Measurements from ENCODE around the gene PLEKHA5.

Gene PLEKHA5

DNA sequence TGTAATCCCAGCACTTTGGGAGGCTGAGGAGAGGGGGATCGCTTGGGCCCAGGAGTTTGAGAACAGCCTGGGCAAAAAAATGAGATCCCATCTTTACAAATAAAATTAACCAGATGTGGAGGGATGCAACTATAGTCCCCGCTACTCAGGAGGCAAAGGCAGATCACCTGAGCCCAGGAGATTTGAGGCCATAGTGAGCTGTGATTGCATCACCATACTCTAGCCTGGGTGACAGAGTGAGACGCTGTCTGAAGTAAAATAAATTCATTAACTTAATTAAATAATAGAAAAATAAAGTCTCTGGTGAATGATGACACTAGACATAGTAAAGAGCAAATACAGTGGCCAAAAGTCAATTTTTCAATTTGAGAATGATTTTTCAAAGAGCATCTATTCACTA, 16.1 kb upstream of the PLEKHA5 start:
- in situ Hi-C loops (cut with MboI; ENCODE audit: low sequenced_read_pairs, unreplicated experiment): no loop called here
- TF ChIP-seq CTCF (IDR thresholded peaks at IDR 0.05; ENCODE audit: borderline replicate concordance, control extremely low read depth, extremely low read depth, insufficient read depth, missing control alignments): no peak
- DNase-seq (ENCODE audit: low spot score): no peak

DNA sequence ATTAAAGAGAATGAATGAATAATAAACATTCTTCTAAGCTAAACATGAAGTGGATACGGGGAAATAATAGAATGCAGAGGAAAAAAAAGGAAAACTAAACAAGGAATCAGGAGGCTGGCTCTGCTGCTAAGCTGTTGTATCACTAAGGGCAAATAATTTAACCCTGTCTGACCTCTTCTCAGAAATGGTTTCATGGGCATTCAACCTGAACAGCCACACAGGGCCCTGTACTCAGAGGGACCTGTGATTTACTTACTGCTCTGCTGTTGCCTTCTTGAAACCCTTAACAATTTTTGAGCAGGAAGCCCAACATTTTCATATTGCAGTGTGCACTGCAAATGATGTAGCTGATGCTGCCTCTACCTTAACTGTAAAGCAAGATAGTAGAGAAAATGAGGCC, 14.2 kb upstream of the PLEKHA5 start:
- no peak for DNase-seq (ENCODE audit: low spot score)
- in situ Hi-C loops (cut with MboI; ENCODE audit: low sequenced_read_pairs, unreplicated experiment): no loop called here
- no peak for TF ChIP-seq CTCF (IDR thresholded peaks at IDR 0.05; ENCODE audit: borderline replicate concordance, control extremely low read depth, extremely low read depth, insufficient read depth, missing control alignments)

- DNase-seq (ENCODE audit: low spot score): no peak
- in situ Hi-C loops (cut with MboI; ENCODE audit: low sequenced_read_pairs, unreplicated experiment): no loop called here
- no peak for TF ChIP-seq CTCF (IDR thresholded peaks at IDR 0.05; ENCODE audit: borderline replicate concordance, control extremely low read depth, extremely low read depth, insufficient read depth, missing control alignments)
These were observed 10.1 kb upstream of the PLEKHA5 start for GRCh38 chr12:19119440-19119839.

DNA sequence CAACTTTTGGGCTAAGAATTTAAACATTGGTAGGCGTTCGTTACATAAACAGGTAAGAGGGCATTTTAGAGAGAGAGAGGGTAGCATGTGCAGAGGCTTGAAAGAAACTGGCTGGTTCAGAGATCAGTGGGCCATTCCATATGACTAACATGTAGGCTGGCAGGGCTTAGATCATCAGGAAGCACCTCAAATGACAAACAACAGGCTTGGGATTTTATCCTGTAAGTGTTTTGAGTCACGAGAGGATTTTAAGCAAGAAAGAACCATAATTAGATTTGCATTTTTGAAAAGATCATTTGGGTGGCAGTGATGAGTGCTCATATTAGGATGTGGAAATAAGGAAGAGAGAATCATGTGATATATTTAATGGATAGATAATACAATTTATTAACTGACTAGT, 8.7 kb upstream of the PLEKHA5 start:
- DNase-seq (ENCODE audit: low spot score): no peak
- in situ Hi-C loops (cut with MboI; ENCODE audit: low sequenced_read_pairs, unreplicated experiment): no loop called here

GRCh38 chr12:19121449-19122018, 8.0 kb upstream of the PLEKHA5 start:
- DNase-seq (ENCODE audit: low spot score): no peak
- in situ Hi-C loops (cut with MboI; ENCODE audit: low sequenced_read_pairs, unreplicated experiment): no loop called here
- TF ChIP-seq CTCF (IDR thresholded peaks at IDR 0.05; ENCODE audit: borderline replicate concordance, control extremely low read depth, extremely low read depth, insufficient read depth, missing control alignments): no peak

More for the DNA sequence above, 8.7 kb upstream of the PLEKHA5 start:
- no peak for TF ChIP-seq CTCF (IDR thresholded peaks at IDR 0.05; ENCODE audit: borderline replicate concordance, control extremely low read depth, extremely low read depth, insufficient read depth, missing control alignments)

GRCh38 chr12:19125325-19125724, 4.2 kb upstream of the PLEKHA5 start:
- no peak for TF ChIP-seq CTCF (IDR thresholded peaks at IDR 0.05; ENCODE audit: borderline replicate concordance, control extremely low read depth, extremely low read depth, insufficient read depth, missing control alignments)
- DNase-seq (ENCODE audit: low spot score): no peak
- in situ Hi-C loops (cut with MboI; ENCODE audit: low sequenced_read_pairs, unreplicated experiment): no loop called here
